PC-9 (cell line): Measurements from ENCODE around the gene CAMTA1.

ENCODE experiments used
- EZH2 ChIP-seq: fragments of 200-600 bp; sonication (generic); IDR thresholded peaks from 2 replicates; pipeline ENCODE4 v1.8.0; 2017; ENCODE audit warnings: antibody characterized with exemption, low read depth
- TF ChIP-seq, protein P1 (sequence below): fragments of 200-600 bp; sonication (generic); conservative IDR thresholded peaks from 2 replicates; pipeline ENCODE4 v1.6.1; 2017; ENCODE audit warnings: mixed run types, antibody characterized with exemption, mild to moderate bottlenecking, moderate library complexity

DNA sequence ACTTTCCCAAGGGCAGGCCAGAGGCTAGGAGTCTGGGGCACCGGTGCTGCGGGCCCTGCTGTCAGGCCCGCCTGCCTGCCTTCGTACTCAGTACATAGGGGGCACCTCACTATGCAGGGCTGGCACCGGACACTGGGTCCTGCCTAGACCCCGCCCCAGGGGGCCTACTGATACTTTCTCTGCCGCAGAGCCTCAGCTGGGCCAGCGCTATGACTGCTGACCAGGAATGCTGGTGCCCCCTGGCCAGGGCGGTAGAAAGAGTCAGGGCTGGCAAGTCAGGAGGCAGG, 857.1 kb downstream of the CAMTA1 start:
- TF ChIP-seq, protein P1, sequence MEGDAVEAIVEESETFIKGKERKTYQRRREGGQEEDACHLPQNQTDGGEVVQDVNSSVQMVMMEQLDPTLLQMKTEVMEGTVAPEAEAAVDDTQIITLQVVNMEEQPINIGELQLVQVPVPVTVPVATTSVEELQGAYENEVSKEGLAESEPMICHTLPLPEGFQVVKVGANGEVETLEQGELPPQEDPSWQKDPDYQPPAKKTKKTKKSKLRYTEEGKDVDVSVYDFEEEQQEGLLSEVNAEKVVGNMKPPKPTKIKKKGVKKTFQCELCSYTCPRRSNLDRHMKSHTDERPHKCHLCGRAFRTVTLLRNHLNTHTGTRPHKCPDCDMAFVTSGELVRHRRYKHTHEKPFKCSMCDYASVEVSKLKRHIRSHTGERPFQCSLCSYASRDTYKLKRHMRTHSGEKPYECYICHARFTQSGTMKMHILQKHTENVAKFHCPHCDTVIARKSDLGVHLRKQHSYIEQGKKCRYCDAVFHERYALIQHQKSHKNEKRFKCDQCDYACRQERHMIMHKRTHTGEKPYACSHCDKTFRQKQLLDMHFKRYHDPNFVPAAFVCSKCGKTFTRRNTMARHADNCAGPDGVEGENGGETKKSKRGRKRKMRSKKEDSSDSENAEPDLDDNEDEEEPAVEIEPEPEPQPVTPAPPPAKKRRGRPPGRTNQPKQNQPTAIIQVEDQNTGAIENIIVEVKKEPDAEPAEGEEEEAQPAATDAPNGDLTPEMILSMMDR = no peak
- no peak for TF ChIP-seq EZH2
